GM23248 (cell line): ENCODE data around the gene ELF3. TPM values are rescaled to one million over a fixed set of nuclear protein-coding genes. Genes with fewer than 3 reads are reported as not detected.

Experiments used
- DNase-seq: peaks from one replicate; pipeline ENCODE4 v3.0.0-alpha.2; 2015
- H2AFZ ChIP-seq: fragments of 200-600 bp; sonication (generic); 2 replicates; pipeline ENCODE4 v1.6.1; 2016; ENCODE audit warnings: antibody characterized with exemption
- H3F3A ChIP-seq: fragments of 200-600 bp; sonication (generic); 2 replicates; pipeline ENCODE4 v1.6.1; 2016; ENCODE audit warnings: mild to moderate bottlenecking, antibody characterized with exemption, mixed run types; ENCODE audit not compliant: insufficient read depth
- H3K27ac ChIP-seq: fragments of 200-600 bp; sonication (generic); 2 replicates; pipeline ENCODE4 v1.5.1; 2016; ENCODE audit warnings: mild to moderate bottlenecking
- H3K27me3 ChIP-seq: fragments of 200-600 bp; sonication (generic); replicated peaks from 2 replicates; pipeline ENCODE4 v1.6.1; 2016; ENCODE audit warnings: mild to moderate bottlenecking; ENCODE audit not compliant: insufficient read depth
- H3K36me3 ChIP-seq: fragments of 200-600 bp; sonication (generic); 2 replicates; pipeline ENCODE4 v1.6.1; 2016; ENCODE audit warnings: low read depth, mild to moderate bottlenecking
- H3K4me1 ChIP-seq: fragments of 200-600 bp; sonication (generic); 2 replicates; pipeline ENCODE4 v1.6.1; 2016; ENCODE audit warnings: mild to moderate bottlenecking; ENCODE audit not compliant: insufficient read depth
- H3K4me2 ChIP-seq: fragments of 200-600 bp; sonication (generic); one replicate; pipeline ENCODE4 v1.6.1; 2016; ENCODE audit warnings: mild to moderate bottlenecking; ENCODE audit not compliant: unreplicated experiment
- H3K4me3 ChIP-seq: fragments of 200-600 bp; sonication (generic); 2 replicates; pipeline ENCODE4 v1.5.1; 2016; ENCODE audit warnings: mild to moderate bottlenecking
- H3K79me2 ChIP-seq: fragments of 200-600 bp; sonication (generic); 2 replicates; pipeline ENCODE4 v1.6.1; 2016; ENCODE audit warnings: mild to moderate bottlenecking; ENCODE audit not compliant: insufficient read depth
- H3K9ac ChIP-seq: fragments of 200-600 bp; sonication (generic); 2 replicates; pipeline ENCODE4 v1.6.1; 2016; ENCODE audit warnings: mild to moderate bottlenecking
- H3K9me2 ChIP-seq: fragments of 200-600 bp; sonication (generic); 2 replicates; pipeline ENCODE4 v1.6.1; 2016; ENCODE audit warnings: mixed run types, mild to moderate bottlenecking, moderate library complexity; ENCODE audit not compliant: insufficient read depth
- H3K9me3 ChIP-seq: fragments of 200-600 bp; sonication (generic); one replicate; pipeline ENCODE4 v1.6.1; 2017; ENCODE audit warnings: low read depth
- H4K20me1 ChIP-seq: fragments of 200-600 bp; sonication (generic); 2 replicates; pipeline ENCODE4 v1.6.0; 2016; ENCODE audit not compliant: insufficient read depth
- EZH2 ChIP-seq: fragments of 200-600 bp; sonication (generic); IDR thresholded peaks from 2 replicates; pipeline ENCODE4 v1.6.1; 2018; ENCODE audit warnings: antibody characterized with exemption, mild to moderate bottlenecking; ENCODE audit not compliant: insufficient read depth, poor library complexity, severe bottlenecking
- EZH2phosphoT487 ChIP-seq: fragments of 200-600 bp; sonication (generic); IDR thresholded peaks from 2 replicates; pipeline ENCODE4 v1.6.1; 2018; ENCODE audit warnings: antibody characterized with exemption, moderate library complexity, mild to moderate bottlenecking, low read depth; ENCODE audit not compliant: insufficient read depth
- WGBS, 2 experiments: methylation state at CpG; one replicate each; pipeline ENCODE4 v1.1.6; 2015 to 2017; ENCODE audit warnings: low lambda C conversion rate in 2 of 2, low coverage in 1 of 2; ENCODE audit errors: missing lambda C conversion rate in 2 of 2; 5-methylcytosine and 5-hydroxymethylcytosine counted together
- in situ Hi-C: fragments of 300-500 bp; cut with MboI; formaldehyde crosslinking; loops from 2 replicates; pipeline ENCODE4 v1.15.0; 2020
- polyA plus RNA-seq: library from polyadenylated mRNA; unstranded; fragments of >200 nt; fragmentation: Nextera tagmentation; extraction: Ambion mirVana; gene quantifications from 2 replicates; pipeline ENCODE4 v1.2.1, GENCODE V29; 2016
- total RNA-seq: library from RNA; depleted of rRNA; stranded (reverse); fragments of >200 nt; shearing (Covaris generic); gene quantifications from 2 replicates; pipeline ENCODE4 v1.2.3, GENCODE V29; 2014

ELF3 gene
- total and polyA plus RNA-seq, 2 experiments from 2014 or later: not detected

GRCh38 chr1:201983380-201983805, 27.0 kb upstream of the ELF3 start:
- Histone ChIP-seq H3K4me2 (peak overlapping the region; percentile 99), H3K27me3 (no peaks in the 10 kb centered on the region), H3K36me3 (no peaks in the 10 kb centered on the region), H3K4me1 (peaks cover 10% of the 10 kb centered on the region; the same call in 1 of the 2 replicates), H3K9me2 (no peaks in the 10 kb centered on the region), H3F3A (peaks cover 16% of the 10 kb centered on the region; the same call in 1 of the 2 replicates), H3K4me3 (peak overlapping the region; percentile 100), H3K9me3 (no peaks in the 10 kb centered on the region), H3K79me2 (peaks cover 50% of the 10 kb centered on the region), H3K9ac (peak overlapping the region; percentile 93), H3K27ac (peak overlapping the region; percentile 79), H2AFZ (peak overlapping the region; percentile 95), H4K20me1 (no peaks in the 10 kb centered on the region)
- peak; percentile 21 for DNase-seq
- TF ChIP-seq EZH2phosphoT487 (no peak), EZH2 (no peak)
- 5 to 8% methylated on average over 11 of the region's 11 CpGs for WGBS, 2 experiments
- in situ Hi-C loops: no loop called here

- DNase-seq: no peak
- Histone ChIP-seq H4K20me1 (no peaks in the 10 kb centered on the region), H3K9ac (no peak overlapping the region), H3K4me1 (peaks cover 10% of the 10 kb centered on the region; the same call in 1 of the 2 replicates), H3K36me3 (peaks cover 6% of the 10 kb centered on the region; the same call in 1 of the 2 replicates), H3K27me3 (no peaks in the 10 kb centered on the region), H3K9me2 (no peaks in the 10 kb centered on the region), H3K9me3 (no peaks in the 10 kb centered on the region), H3K4me2 (peak overlapping the region; percentile 99), H2AFZ (no peak overlapping the region), H3K4me3 (no peak overlapping the region), H3K79me2 (peaks cover 59% of the 10 kb centered on the region), H3K27ac (no peak overlapping the region), H3F3A (peaks cover 16% of the 10 kb centered on the region; the same call in 1 of the 2 replicates)
- in situ Hi-C loops: no loop called here
- TF ChIP-seq EZH2: no peak
- no peak for TF ChIP-seq EZH2phosphoT487
- WGBS, 2 experiments: 96 to 97% methylated on average over 3 of the region's 3 CpGs
These were observed 25.9 kb upstream of the ELF3 start for GRCh38 chr1:201984446-201984845.

- in situ Hi-C loops: no loop called here
These were observed 25.0 kb upstream of the ELF3 start for GRCh38 chr1:201985355-201985754.

GRCh38 chr1:201988601-201989000, 21.8 kb upstream of the ELF3 start:
- H3K27me3 ChIP-seq: no peaks in the 10 kb centered on the region
- TF ChIP-seq EZH2phosphoT487 (no peak), EZH2 (no peak)
- no peak overlapping the region for H3K27ac ChIP-seq
- no peaks in the 10 kb centered on the region for H3K9me2 ChIP-seq
- peaks cover 9% of the 10 kb centered on the region; the same call in 1 of the 2 replicates for H3K4me1 ChIP-seq
- H3K4me2 ChIP-seq: no peak overlapping the region
- in situ Hi-C loops: no loop called here
- peaks cover 2% of the 10 kb centered on the region; the same call in 1 of the 2 replicates for H3F3A ChIP-seq
- DNase-seq: no peak
- no peaks in the 10 kb centered on the region for H4K20me1 ChIP-seq
- peaks cover 61% of the 10 kb centered on the region for H3K79me2 ChIP-seq
- 88 to 90% methylated on average over 7 of the region's 7 CpGs for WGBS, 2 experiments
- H3K36me3 ChIP-seq: peaks cover 16% of the 10 kb centered on the region
- H3K9ac ChIP-seq: no peak overlapping the region
- H3K9me3 ChIP-seq: no peaks in the 10 kb centered on the region
- no peak overlapping the region for H2AFZ ChIP-seq
- H3K4me3 ChIP-seq: no peak overlapping the region

More at GRCh38 chr1:201985355-201985754, 25.0 kb upstream of the ELF3 start:
- no peaks in the 10 kb centered on the region for H3K9me3 ChIP-seq
- no peaks in the 10 kb centered on the region for H3K9me2 ChIP-seq
- H3F3A ChIP-seq: peaks cover 16% of the 10 kb centered on the region; the same call in 1 of the 2 replicates
- H3K4me1 ChIP-seq: peaks cover 10% of the 10 kb centered on the region; the same call in 1 of the 2 replicates
- WGBS, 2 experiments: 96 to 100% methylated on average over 2 of the region's 2 CpGs
- H3K79me2 ChIP-seq: peaks cover 64% of the 10 kb centered on the region
- H3K27me3 ChIP-seq: no peaks in the 10 kb centered on the region
- peaks cover 15% of the 10 kb centered on the region for H3K36me3 ChIP-seq
- H3K4me3 ChIP-seq: no peak overlapping the region
- no peak for TF ChIP-seq EZH2phosphoT487
- TF ChIP-seq EZH2: no peak
- H4K20me1 ChIP-seq: no peaks in the 10 kb centered on the region
- no peak overlapping the region for H3K4me2 ChIP-seq
- DNase-seq: no peak
- no peak overlapping the region for H3K9ac ChIP-seq
- H3K27ac ChIP-seq: no peak overlapping the region
- H2AFZ ChIP-seq: no peak overlapping the region
